Esophagus squamous epithelium (tissue), 4 donors: Measurements from ENCODE around the gene CDKAL1.

Source experiments
- CTCF ChIP-seq, 6 experiments: fragments of 450-650 bp in 4 of 6; fragments of 200-600 bp in 2 of 6; sonication (generic) in 2 of 6; IDR thresholded peaks; one replicate each; pipeline ENCODE4 v1.5.1; 2016 to 2019; ENCODE audit warnings: antibody characterized with exemption in 6 of 6, mild to moderate bottlenecking in 4 of 6, moderate library complexity in 4 of 6
- POLR2A ChIP-seq, 4 donors: fragments of 450-650 bp; IDR thresholded peaks; one replicate each; pipeline ENCODE4 v1.6.1; 2017; ENCODE audit warnings: antibody characterized with exemption in 4 of 4, mild to moderate bottlenecking in 4 of 4, moderate library complexity in 3 of 4

DNA sequence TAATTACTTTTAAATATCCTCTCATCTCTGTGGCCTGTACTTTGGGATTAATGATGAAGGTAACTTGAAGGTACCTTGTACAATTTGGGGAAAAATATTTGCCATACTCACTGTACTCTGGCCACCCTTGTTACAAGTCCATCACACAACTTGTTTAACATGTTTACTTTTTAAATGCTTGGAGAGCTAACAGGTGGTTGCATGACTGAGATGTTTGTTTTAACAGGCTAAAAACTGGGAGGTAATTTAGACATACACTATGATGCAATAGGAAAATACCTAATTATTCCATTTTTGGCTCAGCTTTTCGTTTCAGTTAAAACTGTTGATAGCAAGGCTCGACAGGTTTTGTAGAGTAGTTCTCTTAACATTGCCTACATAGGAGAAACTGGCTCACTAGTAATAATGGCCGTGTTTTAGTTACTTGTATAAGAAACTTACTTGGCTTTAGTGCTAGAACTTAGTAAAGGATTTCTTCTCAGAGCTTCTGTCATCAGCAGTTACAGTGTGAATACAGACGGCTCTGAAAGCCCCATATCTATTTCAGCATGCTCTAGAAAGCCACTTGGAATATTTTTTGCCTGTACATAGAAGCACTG is 569.5 kb downstream of the CDKAL1 start:
- TF ChIP-seq CTCF (IDR thresholded peaks at IDR 0.05) (no peak), POLR2A (IDR thresholded peaks at IDR 0.05) (no peak)
